SK-N-SH (cell line): ENCODE measurements around the gene NIPAL1. TPM values are rescaled to one million over a fixed set of nuclear protein-coding genes. Genes with fewer than 3 reads are reported as not detected.
"Not testable (repeated sequence)": the region's sequence is repeated elsewhere in the genome, so short reads cannot be mapped to it uniquely, and the experiment has no call there.

Source experiments
- CTCF ChIA-PET: fragments of 300-600, 350-600 bp; formaldehyde crosslinking; extraction: SDS; loops from one replicate; lab custom pipeline; 2021; lab: Yijun Ruan, JAX
- POLR2A ChIA-PET: fragments of 350-600 bp; sonication (Branson Sonifier 250); formaldehyde crosslinking; extraction: SDS; loops from one replicate; lab custom pipeline; 2020; ENCODE audit warnings: antibody characterized with exemption, inconsistent platforms; lab: Yijun Ruan, JAX
- DNase-seq: peaks from one replicate; pipeline ENCODE4 v3.0.0; 2012
- H2AFZ ChIP-seq: fragments of 200-600 bp; sonication (generic); 2 replicates; pipeline ENCODE4 v1.8.1; 2016; ENCODE audit warnings: antibody characterized with exemption, mild to moderate bottlenecking, low read depth
- H3F3A ChIP-seq: fragments of 200-600 bp; sonication (generic); replicated peaks from 2 replicates; pipeline ENCODE3; 2016; ENCODE audit warnings: antibody characterized with exemption, mild to moderate bottlenecking; ENCODE audit not compliant: insufficient read depth
- H3K27ac ChIP-seq, 2 experiments: fragments of 200-500 bp in 1 of 2; fragments of 200-600 bp in 1 of 2; sonication (Bioruptor generic) in 1 of 2; sonication (generic), shearing (Covaris generic) in 1 of 2; 2 replicates each; pipeline versions ENCODE4 v1.5.1 to v1.6.1; 2014 to 2016; ENCODE audit warnings: low read depth in 2 of 2, inconsistent platforms in 1 of 2, low read length in 1 of 2, mild to moderate bottlenecking in 1 of 2, mixed read lengths in 1 of 2
- H3K27me3 ChIP-seq: fragments of 200-600 bp; sonication (generic), shearing (Covaris generic); 2 replicates; pipeline ENCODE4 v1.6.1; 2016; ENCODE audit warnings: mixed run types; ENCODE audit not compliant: insufficient read depth
- H3K36me3 ChIP-seq, 2 experiments: fragments of 200-500 bp in 1 of 2; fragments of 200-600 bp in 1 of 2; sonication (Bioruptor generic) in 1 of 2; sonication (generic) in 1 of 2; replicated peaks in 1 of 2; 2 replicates each; pipeline versions ENCODE3 to v1.5.1; 2014 to 2016; ENCODE audit warnings: low read length in 1 of 2, mild to moderate bottlenecking in 1 of 2; ENCODE audit not compliant: insufficient read depth in 2 of 2, control insufficient read depth in 1 of 2
- H3K4me1 ChIP-seq, 2 experiments: fragments of 200-500 bp in 1 of 2; fragments of 200-600 bp in 1 of 2; sonication (Bioruptor generic) in 1 of 2; sonication (generic), shearing (Covaris generic) in 1 of 2; 2 replicates each; pipeline versions ENCODE4 v1.5.1 to v1.6.1; 2014 to 2016; ENCODE audit warnings: low read depth in 1 of 2, low read length in 1 of 2, mixed run types in 1 of 2; ENCODE audit not compliant: insufficient read depth in 2 of 2, control insufficient read depth in 1 of 2
- H3K4me2 ChIP-seq: fragments of 200-600 bp; sonication (generic), shearing (Covaris generic); 2 replicates; pipeline ENCODE4 v1.6.1; 2017; ENCODE audit warnings: mixed run types
- H3K4me3 ChIP-seq, 2 experiments: fragments of 200-500 bp in 1 of 2; fragments of 200-600 bp in 1 of 2; sonication (Bioruptor generic) in 1 of 2; sonication (generic), shearing (Covaris generic) in 1 of 2; 2 replicates each; pipeline versions ENCODE4 v1.5.1 to v1.8.1; 2014 to 2016; ENCODE audit warnings: low read depth in 2 of 2, inconsistent platforms in 1 of 2, low read length in 1 of 2, mild to moderate bottlenecking in 1 of 2, mixed read lengths in 1 of 2, moderate library complexity in 1 of 2
- H3K79me2 ChIP-seq: fragments of 200-600 bp; sonication (generic); 2 replicates; pipeline ENCODE4 v1.8.1; 2017; ENCODE audit warnings: mild to moderate bottlenecking; ENCODE audit not compliant: insufficient read depth
- H3K9ac ChIP-seq: fragments of 200-600 bp; sonication (generic); 2 replicates; pipeline ENCODE4 v1.6.1; 2017; ENCODE audit warnings: mixed run types
- H3K9me2 ChIP-seq: fragments of 200-600 bp; sonication (generic); 2 replicates; pipeline ENCODE4 v1.6.1; 2017; ENCODE audit warnings: mixed run types
- H3K9me3 ChIP-seq: fragments of 200-600 bp; sonication (generic); 2 replicates; pipeline ENCODE4 v1.6.1; 2017; ENCODE audit warnings: mixed run types, mild to moderate bottlenecking, moderate library complexity
- H4K20me1 ChIP-seq: fragments of 200-600 bp; sonication (generic); 2 replicates; pipeline ENCODE4 v1.6.1; 2017; ENCODE audit warnings: mild to moderate bottlenecking, mixed run types; ENCODE audit not compliant: insufficient read depth
- CHD2 ChIP-seq: fragments of 150-350 bp; IDR thresholded peaks from 2 replicates; pipeline ENCODE4 v1.6.1; 2018; ENCODE audit warnings: low read length; ENCODE audit not compliant: partially characterized antibody
- ELF1 ChIP-seq: IDR thresholded peaks from 2 replicates; pipeline ENCODE4 v1.4.0; 2012
- EZH2phosphoT487 ChIP-seq: fragments of 200-600 bp; sonication (generic); IDR thresholded peaks from 2 replicates; pipeline ENCODE4 v1.6.1; 2017; ENCODE audit warnings: low read depth, mixed run types, mild to moderate bottlenecking, antibody characterized with exemption, moderate library complexity, borderline replicate concordance
- FOXM1 ChIP-seq: IDR thresholded peaks from 2 replicates; pipeline ENCODE4 v1.4.0; 2012; ENCODE audit warnings: low read depth, mild to moderate bottlenecking
- GABPA ChIP-seq: IDR thresholded peaks from 2 replicates; pipeline ENCODE4 v1.4.0; 2012; ENCODE audit warnings: low read depth, mild to moderate bottlenecking
- JUND ChIP-seq: IDR thresholded peaks from 2 replicates; pipeline ENCODE4 v1.4.0; 2012
- MEF2A ChIP-seq: IDR thresholded peaks from 2 replicates; pipeline ENCODE4 v1.4.0; 2012; ENCODE audit warnings: low read depth, borderline replicate concordance
- MXI1 ChIP-seq: IDR thresholded peaks from 2 replicates; pipeline ENCODE4 v1.6.1; 2012; ENCODE audit warnings: mild to moderate bottlenecking, low read depth, low read length, improper control_type of control experiment
- RAD21 ChIP-seq: IDR thresholded peaks from 2 replicates; pipeline ENCODE4 v1.6.1; 2012; ENCODE audit warnings: mild to moderate bottlenecking, low read length
- REST ChIP-seq: IDR thresholded peaks from 2 replicates; pipeline ENCODE4 v1.6.1; 2012; ENCODE audit warnings: mild to moderate bottlenecking, low read depth, low read length, moderate library complexity
- RFX5 ChIP-seq: IDR thresholded peaks from 2 replicates; pipeline ENCODE4 v1.6.1; 2012; ENCODE audit warnings: mild to moderate bottlenecking, improper control_type of control experiment, low read length
- RXRA ChIP-seq: IDR thresholded peaks from 2 replicates; pipeline ENCODE4 v1.4.0; 2012; ENCODE audit warnings: low read depth, mild to moderate bottlenecking, borderline replicate concordance
- TEAD4 ChIP-seq: IDR thresholded peaks from 2 replicates; pipeline ENCODE4 v1.4.0; 2012; ENCODE audit warnings: mild to moderate bottlenecking, borderline replicate concordance; ENCODE audit not compliant: insufficient read depth
- YY1 ChIP-seq: IDR thresholded peaks from 2 replicates; pipeline ENCODE4 v1.4.0; 2012; ENCODE audit warnings: low read depth, mild to moderate bottlenecking
- WGBS: methylation state at CpG from one replicate; pipeline ENCODE4 v1.1.6; 2017; ENCODE audit warnings: low lambda C conversion rate; 5-methylcytosine and 5-hydroxymethylcytosine counted together
- polyA plus RNA-seq, 3 experiments: library from polyadenylated mRNA; depleted of rRNA; stranded (reverse); fragments of >200 nt; gene quantifications; 2 replicates each; pipeline ENCODE4 v1.2.3, GENCODE V29; 2012
- TF ChIP-seq, protein P1 (sequence below): fragments of 200-600 bp; sonication (generic); IDR thresholded peaks from 2 replicates; pipeline ENCODE4 v1.6.1; 2017; ENCODE audit warnings: antibody characterized with exemption, mild to moderate bottlenecking, moderate library complexity

Gene NIPAL1
- polyA plus RNA-seq, 1 of the 3 experiments (the other 2 are of a cell fraction) = 1.8 TPM

GRCh38 chr4:48008021-48008596, 8.5 kb upstream of the NIPAL1 start:
- H3K4me1 ChIP-seq = no peaks in the 10 kb centered on the region
- ChIA-PET CTCF (interaction anchor here (1.2 kb wide), 1 partner anchor 10 kb away, joined by 3 read pairs; no protein-coding TSS in a partner anchor), POLR2A (no interaction called here)
- peaks cover 0 to 5% of the 10 kb centered on the region in 2 experiments for H3K36me3 ChIP-seq
- no peak overlapping the region for H3K4me2 ChIP-seq
- H3K9me3 ChIP-seq = peaks cover 18% of the 10 kb centered on the region; the same call in 1 of the 2 replicates
- no peak for TF ChIP-seq GABPA
- TF ChIP-seq ELF1 = no peak
- TF ChIP-seq, protein P1, sequence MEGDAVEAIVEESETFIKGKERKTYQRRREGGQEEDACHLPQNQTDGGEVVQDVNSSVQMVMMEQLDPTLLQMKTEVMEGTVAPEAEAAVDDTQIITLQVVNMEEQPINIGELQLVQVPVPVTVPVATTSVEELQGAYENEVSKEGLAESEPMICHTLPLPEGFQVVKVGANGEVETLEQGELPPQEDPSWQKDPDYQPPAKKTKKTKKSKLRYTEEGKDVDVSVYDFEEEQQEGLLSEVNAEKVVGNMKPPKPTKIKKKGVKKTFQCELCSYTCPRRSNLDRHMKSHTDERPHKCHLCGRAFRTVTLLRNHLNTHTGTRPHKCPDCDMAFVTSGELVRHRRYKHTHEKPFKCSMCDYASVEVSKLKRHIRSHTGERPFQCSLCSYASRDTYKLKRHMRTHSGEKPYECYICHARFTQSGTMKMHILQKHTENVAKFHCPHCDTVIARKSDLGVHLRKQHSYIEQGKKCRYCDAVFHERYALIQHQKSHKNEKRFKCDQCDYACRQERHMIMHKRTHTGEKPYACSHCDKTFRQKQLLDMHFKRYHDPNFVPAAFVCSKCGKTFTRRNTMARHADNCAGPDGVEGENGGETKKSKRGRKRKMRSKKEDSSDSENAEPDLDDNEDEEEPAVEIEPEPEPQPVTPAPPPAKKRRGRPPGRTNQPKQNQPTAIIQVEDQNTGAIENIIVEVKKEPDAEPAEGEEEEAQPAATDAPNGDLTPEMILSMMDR = no peak
- TF ChIP-seq RAD21 = no peak
- no peak for TF ChIP-seq RXRA
- TF ChIP-seq FOXM1 = no peak
- no peak for TF ChIP-seq CHD2
- H3K27me3 ChIP-seq = no peaks in the 10 kb centered on the region
- H4K20me1 ChIP-seq = no peaks in the 10 kb centered on the region
- DNase-seq = no peak
- no peaks in the 10 kb centered on the region for H3F3A ChIP-seq
- no peak overlapping the region for H3K27ac ChIP-seq
- no peaks in the 10 kb centered on the region for H3K79me2 ChIP-seq
- no peak overlapping the region for H2AFZ ChIP-seq
- no peak overlapping the region for H3K4me3 ChIP-seq
- H3K9me2 ChIP-seq = no peaks in the 10 kb centered on the region
- H3K9ac ChIP-seq = no peak overlapping the region

GRCh38 chr4:48010906-48011305, 5.7 kb upstream of the NIPAL1 start:
- H2AFZ ChIP-seq, H3K4me2 ChIP-seq, H3K36me3 ChIP-seq, H3K4me1 ChIP-seq, H3K27ac ChIP-seq, H3K79me2 ChIP-seq, H3K9me2 ChIP-seq, H3K9ac ChIP-seq, H3K27me3 ChIP-seq, H3K4me3 ChIP-seq, H3F3A ChIP-seq, H4K20me1 ChIP-seq, POLR2A ChIA-PET, DNase-seq: not testable (repeated sequence)
- WGBS = 62% methylated on average over 6 of the region's 6 CpGs
- CTCF ChIA-PET = interaction anchor here (0.7 to 1.4 kb wide), 3 partner anchors 76 to 757 kb away, joined by 3 read pairs; no protein-coding TSS in a partner anchor
- peaks cover 11% of the 10 kb centered on the region; the same call in 1 of the 2 replicates for H3K9me3 ChIP-seq

GRCh38 chr4:48011722-48012121, 4.8 kb upstream of the NIPAL1 start:
- CTCF ChIA-PET = no interaction called here
- no peak for TF ChIP-seq YY1
- TF ChIP-seq REST = no peak
- TF ChIP-seq, protein P1 = no peak
- no peak for TF ChIP-seq MEF2A
- TF ChIP-seq RXRA = no peak
- TF ChIP-seq RFX5 = no peak
- no peak for TF ChIP-seq TEAD4
- TF ChIP-seq MXI1 = no peak
- no peak for TF ChIP-seq EZH2phosphoT487
- TF ChIP-seq JUND = no peak

More at GRCh38 chr4:48011722-48012121, 4.8 kb upstream of the NIPAL1 start:
- H3K4me3 ChIP-seq = no peak overlapping the region
- H3K4me2 ChIP-seq = no peak overlapping the region
- H2AFZ ChIP-seq = no peak overlapping the region
- 60% methylated on average over 4 of the region's 4 CpGs for WGBS
- H4K20me1 ChIP-seq = no peaks in the 10 kb centered on the region
- peaks cover 7% of the 10 kb centered on the region; the same call in 1 of the 2 replicates for H3K9me3 ChIP-seq
- H3K36me3 ChIP-seq = no peaks in the 10 kb centered on the region
- DNase-seq = no peak
- H3K27ac ChIP-seq = no peak overlapping the region
- H3K27me3 ChIP-seq = no peaks in the 10 kb centered on the region
- POLR2A ChIA-PET = no interaction called here
- no peaks in the 10 kb centered on the region for H3K79me2 ChIP-seq
- H3K9me2 ChIP-seq = no peaks in the 10 kb centered on the region
- peaks cover 0 to 2% of the 10 kb centered on the region in 2 experiments; a peak in 1 of 4 replicates for H3K4me1 ChIP-seq
- no peaks in the 10 kb centered on the region for H3F3A ChIP-seq
- H3K9ac ChIP-seq = no peak overlapping the region
